Endothelial cell of umbilical vein (primary cell): ENCODE results near the gene ABCA1. TPM values are rescaled to one million over a fixed set of nuclear protein-coding genes. Genes with fewer than 3 reads are reported as not detected.

ENCODE experiments used
- BruUV-seq: library from RNA; stranded (reverse); fragments of 400-500 nt; replicated peaks from 2 replicates; lab custom pipeline; 2021; lab: Mats Ljungman, UMichigan
- CTCF ChIA-PET: fragments of 300-600, 350-600 bp; sonication (Branson Sonifier 250); formaldehyde crosslinking; loops from one replicate; lab custom pipeline; 2021; ENCODE audit warnings: antibody characterized with exemption, inconsistent platforms; lab: Charles Lee
- POLR2A ChIA-PET: fragments of 300-600, 350-600 bp; sonication (Branson Sonifier 250); formaldehyde crosslinking; loops from one replicate; lab custom pipeline; 2021; ENCODE audit warnings: antibody characterized with exemption, inconsistent platforms; lab: Charles Lee
- DNase-seq: peaks from one replicate; pipeline ENCODE4 v3.0.0-alpha.2; 2011; ENCODE audit warnings: low read depth, low spot score
- FAIRE-seq: peaks from 2 replicates; lab custom pipeline; 2011; peaks lifted over from hg19 to GRCh38; lab: Jason Lieb, UNC
- H2AFZ ChIP-seq: 2 replicates; pipeline ENCODE4 v1.6.0; 2012; ENCODE audit warnings: low read depth, low read length, control low read depth, inconsistent platforms
- H3K27ac ChIP-seq: 2 replicates; pipeline ENCODE4 v1.5.1; 2011; ENCODE audit warnings: low read depth, mild to moderate bottlenecking, control low read depth, low read length, moderate library complexity; ENCODE audit not compliant: insufficient read depth
- H3K27me3 ChIP-seq, 2 experiments: 2 replicates each; pipeline versions ENCODE4 v1.6.0 to v1.6.1; 2011; ENCODE audit warnings: low read length in 2 of 2, mixed read lengths in 1 of 2; ENCODE audit not compliant: control insufficient read depth in 2 of 2, insufficient read depth in 2 of 2
- H3K36me3 ChIP-seq, 2 experiments: 2 replicates in 1 of 2; 3 replicates in 1 of 2; pipeline ENCODE4 v1.5.1; 2011; ENCODE audit warnings: low read length in 2 of 2, mild to moderate bottlenecking in 1 of 2, moderate library complexity in 1 of 2; ENCODE audit not compliant: control insufficient read depth in 2 of 2, insufficient read depth in 2 of 2; ENCODE audit errors: extremely low read depth in 1 of 2
- H3K4me1 ChIP-seq: 3 replicates; pipeline ENCODE4 v1.5.1; 2011; ENCODE audit warnings: mild to moderate bottlenecking, low read length; ENCODE audit not compliant: control insufficient read depth, insufficient read depth; ENCODE audit errors: extremely low read depth
- H3K4me2 ChIP-seq: 2 replicates; pipeline ENCODE4 v1.6.1; 2011; ENCODE audit warnings: low read length, control low read depth, mixed read lengths; ENCODE audit not compliant: insufficient read depth
- H3K4me3 ChIP-seq, 3 experiments: fragments of 200-600 bp in 1 of 3; sonication (generic), shearing (Covaris generic) in 1 of 3; replicated peaks in 1 of 3; 2 replicates each; pipeline ENCODE4 v1.5.1; 2011 to 2016; ENCODE audit warnings: control low read depth in 3 of 3, low read length in 3 of 3, mild to moderate bottlenecking in 2 of 3, inconsistent platforms in 1 of 3, low read depth in 1 of 3, moderate library complexity in 1 of 3; ENCODE audit not compliant: insufficient read depth in 1 of 3
- H3K79me2 ChIP-seq: 2 replicates; pipeline ENCODE4 v1.6.0; 2012; ENCODE audit warnings: low read length, inconsistent platforms; ENCODE audit not compliant: control insufficient read depth, insufficient read depth
- H3K9ac ChIP-seq: replicated peaks from 2 replicates; pipeline ENCODE3; 2011; ENCODE audit warnings: low read length, control low read depth; ENCODE audit not compliant: insufficient read depth; ENCODE audit errors: extremely low read depth
- H3K9me1 ChIP-seq: replicated peaks from 3 replicates; pipeline ENCODE4 v1.6.0; 2011; ENCODE audit warnings: mild to moderate bottlenecking, low read length; ENCODE audit not compliant: control insufficient read depth, insufficient read depth; ENCODE audit errors: extremely low read depth
- H3K9me3 ChIP-seq: replicated peaks from 2 replicates; pipeline ENCODE4 v1.5.1; 2012; ENCODE audit warnings: low read length, inconsistent platforms; ENCODE audit not compliant: control insufficient read depth, insufficient read depth
- H4K20me1 ChIP-seq: replicated peaks from 2 replicates; pipeline ENCODE3; 2011; ENCODE audit warnings: mild to moderate bottlenecking, low read length; ENCODE audit not compliant: control insufficient read depth, insufficient read depth; ENCODE audit errors: extremely low read depth
- EZH2 ChIP-seq: IDR thresholded peaks from 2 replicates; pipeline ENCODE4 v1.6.1; 2012; ENCODE audit warnings: borderline replicate concordance, low read depth, mild to moderate bottlenecking, moderate library complexity, low read length, inconsistent platforms; ENCODE audit not compliant: severe bottlenecking
- FOS ChIP-seq: IDR thresholded peaks from 2 replicates; pipeline ENCODE4 v1.6.1; 2011; ENCODE audit warnings: mild to moderate bottlenecking, low read length, moderate library complexity, borderline replicate concordance; ENCODE audit not compliant: insufficient read depth
- GATA2 ChIP-seq: IDR thresholded peaks from 2 replicates; pipeline ENCODE4 v1.7.0; 2011; ENCODE audit warnings: low read depth, mild to moderate bottlenecking, moderate library complexity, mixed read lengths, low read length; ENCODE audit not compliant: insufficient read length, insufficient read depth
- JUN ChIP-seq: IDR thresholded peaks from 2 replicates; pipeline ENCODE4 v1.6.1; 2011; ENCODE audit warnings: borderline replicate concordance, low read depth; ENCODE audit not compliant: insufficient read length, insufficient read depth
- MYC ChIP-seq: IDR thresholded peaks from one replicate; pipeline ENCODE4 v1.6.1; 2011; ENCODE audit warnings: mild to moderate bottlenecking, low read depth, low read length
- POLR2A ChIP-seq: IDR thresholded peaks from 2 replicates; pipeline ENCODE4 v1.6.1; 2012; ENCODE audit warnings: low read depth, mild to moderate bottlenecking, control low read depth, low read length
- POLR2AphosphoS5 ChIP-seq: IDR thresholded peaks from 2 replicates; pipeline ENCODE4 v1.6.1; 2012; ENCODE audit warnings: low read depth, mild to moderate bottlenecking, control low read depth, low read length, moderate library complexity; ENCODE audit not compliant: insufficient read depth
- dilution Hi-C: fragments of 300-500 bp; cut with MboI; formaldehyde crosslinking; loops from one replicate; pipeline ENCODE4 v1.15.0; 2019; ENCODE audit warnings: low sequenced_read_pairs; ENCODE audit not compliant: extremely low pct_ligation_motif_present
- intact Hi-C: fragments of 100-400 bp; cut with micrococcal nuclease; formaldehyde crosslinking; loops from one replicate; pipeline ENCODE4 v1.10.0; 2022
- polyA plus RNA-seq, 4 experiments: library from polyadenylated mRNA; depleted of rRNA in 3 of 4; stranded (reverse) in 3 of 4; unstranded in 1 of 4; fragments of >200 nt; gene quantifications; 2 replicates each; pipeline versions ENCODE4 v1.2.1 to v1.2.3, GENCODE V29; 2011 to 2012; ENCODE audit warnings: missing spikeins in 1 of 4
- total RNA-seq: library from RNA; stranded (reverse); gene quantifications from 2 replicates; pipeline ENCODE4 v1.2.3, GENCODE V29; 2021
- TF ChIP-seq, protein P1 (sequence below), 2 donors: IDR thresholded peaks; 1 replicate in 1 of 2; 2 replicates in 1 of 2; pipeline ENCODE4 v1.5.1; 2011; ENCODE audit warnings: low read length in 2 of 2, mild to moderate bottlenecking in 2 of 2, moderate library complexity in 2 of 2, control low read depth in 1 of 2, inconsistent platforms in 1 of 2, low read depth in 1 of 2; ENCODE audit not compliant: insufficient read depth in 1 of 2; ENCODE audit errors: extremely low read depth in 1 of 2
- TF ChIP-seq, protein P2 (sequence below): IDR thresholded peaks from 2 replicates; pipeline ENCODE4 v1.6.1; 2011; ENCODE audit not compliant: insufficient read depth, insufficient read length

ABCA1 gene
- total and polyA plus RNA-seq, 2 donors (not counting 3 experiments of a cell fraction or from before 2014, with no cell fraction given), result 2.4 to 9.8 TPM

DNA sequence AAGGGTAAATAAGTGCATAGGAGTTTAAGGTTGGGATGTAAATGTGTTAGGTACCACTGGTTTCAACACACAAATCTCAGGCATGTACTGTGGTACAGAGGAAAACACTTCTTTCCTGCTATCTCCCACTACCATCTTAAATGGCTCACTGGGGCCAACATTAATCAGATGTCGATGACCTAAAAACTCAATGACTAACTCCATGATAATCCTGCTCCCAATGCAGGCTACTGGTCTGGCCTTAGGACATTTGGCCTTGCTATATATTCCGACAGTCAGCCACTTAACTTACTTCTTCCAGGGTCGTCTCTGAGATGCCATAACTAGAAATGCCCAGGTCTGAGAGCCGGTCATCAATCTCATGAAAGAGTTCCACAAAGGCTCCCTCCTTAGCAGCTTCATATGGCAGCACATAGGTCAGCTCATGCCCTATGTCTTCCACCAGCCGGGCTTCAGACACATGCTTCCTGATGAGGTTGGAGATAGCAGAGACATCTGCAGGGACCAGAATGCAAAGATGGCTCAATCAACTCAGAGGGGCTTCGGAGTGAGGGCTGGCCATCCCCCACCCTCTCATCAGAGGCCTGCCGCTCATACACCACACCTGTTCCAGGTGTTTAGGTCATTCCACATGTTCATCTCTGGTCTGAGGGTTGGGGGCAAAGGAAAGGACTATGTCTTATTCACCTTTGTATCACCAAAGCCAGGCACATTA lies 111.9 kb downstream of the ABCA1 start:
- DNase-seq (no peak), FAIRE-seq (no peak)
- CTCF ChIA-PET, result no interaction called here
- Histone ChIP-seq H3K27me3 (no peaks in the 10 kb centered on the region), H3K4me3 (no peak overlapping the region), H3K4me1 (no peaks in the 10 kb centered on the region), H4K20me1 (no peaks in the 10 kb centered on the region), H3K4me2 (no peak overlapping the region), H3K9me1 (no peaks in the 10 kb centered on the region), H3K79me2 (no peaks in the 10 kb centered on the region), H2AFZ (no peak overlapping the region), H3K27ac (no peak overlapping the region), H3K9ac (no peak overlapping the region), H3K36me3 (no peaks in the 10 kb centered on the region), H3K9me3 (no peaks in the 10 kb centered on the region)
- dilution Hi-C loops (no loop called here), intact Hi-C loops (no loop called here)
- TF ChIP-seq, protein P1, sequence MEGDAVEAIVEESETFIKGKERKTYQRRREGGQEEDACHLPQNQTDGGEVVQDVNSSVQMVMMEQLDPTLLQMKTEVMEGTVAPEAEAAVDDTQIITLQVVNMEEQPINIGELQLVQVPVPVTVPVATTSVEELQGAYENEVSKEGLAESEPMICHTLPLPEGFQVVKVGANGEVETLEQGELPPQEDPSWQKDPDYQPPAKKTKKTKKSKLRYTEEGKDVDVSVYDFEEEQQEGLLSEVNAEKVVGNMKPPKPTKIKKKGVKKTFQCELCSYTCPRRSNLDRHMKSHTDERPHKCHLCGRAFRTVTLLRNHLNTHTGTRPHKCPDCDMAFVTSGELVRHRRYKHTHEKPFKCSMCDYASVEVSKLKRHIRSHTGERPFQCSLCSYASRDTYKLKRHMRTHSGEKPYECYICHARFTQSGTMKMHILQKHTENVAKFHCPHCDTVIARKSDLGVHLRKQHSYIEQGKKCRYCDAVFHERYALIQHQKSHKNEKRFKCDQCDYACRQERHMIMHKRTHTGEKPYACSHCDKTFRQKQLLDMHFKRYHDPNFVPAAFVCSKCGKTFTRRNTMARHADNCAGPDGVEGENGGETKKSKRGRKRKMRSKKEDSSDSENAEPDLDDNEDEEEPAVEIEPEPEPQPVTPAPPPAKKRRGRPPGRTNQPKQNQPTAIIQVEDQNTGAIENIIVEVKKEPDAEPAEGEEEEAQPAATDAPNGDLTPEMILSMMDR (IDR thresholded peaks at IDR 0.05; ENCODE audit: extremely low read depth in 1 of 2, insufficient read depth in 1 of 2, low read depth in 1 of 2, low read length in 2 of 2), result no peak
- no peak for TF ChIP-seq POLR2AphosphoS5
- no peak for TF ChIP-seq EZH2
- TF ChIP-seq JUN, result no peak
- no peak for TF ChIP-seq GATA2
- no peak for TF ChIP-seq MYC
- TF ChIP-seq POLR2A, result no peak
- TF ChIP-seq, protein P2, sequence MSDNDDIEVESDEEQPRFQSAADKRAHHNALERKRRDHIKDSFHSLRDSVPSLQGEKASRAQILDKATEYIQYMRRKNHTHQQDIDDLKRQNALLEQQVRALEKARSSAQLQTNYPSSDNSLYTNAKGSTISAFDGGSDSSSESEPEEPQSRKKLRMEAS, result no peak
- no peak for TF ChIP-seq FOS
- POLR2A ChIA-PET, result no interaction called here
- BruUV-seq, result no TSS peak
